Measurements from ENCODE around the gene FAM209B.
"Not testable (repeated sequence)": the region's sequence is repeated elsewhere in the genome, so short reads cannot be mapped to it uniquely, and the experiment has no call there.

Gene FAM209B, protein sequence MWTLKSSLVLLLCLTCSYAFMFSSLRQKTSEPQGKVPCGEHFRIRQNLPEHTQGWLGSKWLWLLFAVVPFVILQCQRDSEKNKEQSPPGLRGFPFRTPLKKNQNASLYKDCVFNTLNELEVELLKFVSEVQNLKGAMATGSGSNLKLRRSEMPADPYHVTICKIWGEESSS

DNA sequence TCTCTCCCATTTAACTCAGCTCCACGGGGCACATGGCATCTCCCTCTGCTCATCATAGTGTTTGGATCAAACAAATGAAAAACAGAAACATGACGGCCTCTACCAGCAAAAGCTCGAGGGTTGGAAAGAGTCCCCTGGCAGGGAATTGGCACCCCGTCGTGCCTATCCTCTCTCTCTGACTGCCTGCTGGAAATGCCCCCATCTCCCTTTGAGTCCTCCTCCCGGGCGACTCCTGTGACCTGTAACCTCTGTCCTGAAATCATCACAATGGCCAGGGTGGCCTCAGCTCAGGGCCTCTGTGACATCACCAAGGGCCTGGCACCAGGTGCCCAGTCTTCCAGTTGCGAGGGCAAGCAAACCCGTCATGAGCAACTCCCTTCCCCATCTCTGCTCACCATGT lies at the start of gene FAM209B:
Gene FAM209B (plus strand): TSS at position 301 of the 400 bp plus-strand sequence. CDS start 96 bp downstream, at position 397.
- TF ChIP-seq, protein P1, sequence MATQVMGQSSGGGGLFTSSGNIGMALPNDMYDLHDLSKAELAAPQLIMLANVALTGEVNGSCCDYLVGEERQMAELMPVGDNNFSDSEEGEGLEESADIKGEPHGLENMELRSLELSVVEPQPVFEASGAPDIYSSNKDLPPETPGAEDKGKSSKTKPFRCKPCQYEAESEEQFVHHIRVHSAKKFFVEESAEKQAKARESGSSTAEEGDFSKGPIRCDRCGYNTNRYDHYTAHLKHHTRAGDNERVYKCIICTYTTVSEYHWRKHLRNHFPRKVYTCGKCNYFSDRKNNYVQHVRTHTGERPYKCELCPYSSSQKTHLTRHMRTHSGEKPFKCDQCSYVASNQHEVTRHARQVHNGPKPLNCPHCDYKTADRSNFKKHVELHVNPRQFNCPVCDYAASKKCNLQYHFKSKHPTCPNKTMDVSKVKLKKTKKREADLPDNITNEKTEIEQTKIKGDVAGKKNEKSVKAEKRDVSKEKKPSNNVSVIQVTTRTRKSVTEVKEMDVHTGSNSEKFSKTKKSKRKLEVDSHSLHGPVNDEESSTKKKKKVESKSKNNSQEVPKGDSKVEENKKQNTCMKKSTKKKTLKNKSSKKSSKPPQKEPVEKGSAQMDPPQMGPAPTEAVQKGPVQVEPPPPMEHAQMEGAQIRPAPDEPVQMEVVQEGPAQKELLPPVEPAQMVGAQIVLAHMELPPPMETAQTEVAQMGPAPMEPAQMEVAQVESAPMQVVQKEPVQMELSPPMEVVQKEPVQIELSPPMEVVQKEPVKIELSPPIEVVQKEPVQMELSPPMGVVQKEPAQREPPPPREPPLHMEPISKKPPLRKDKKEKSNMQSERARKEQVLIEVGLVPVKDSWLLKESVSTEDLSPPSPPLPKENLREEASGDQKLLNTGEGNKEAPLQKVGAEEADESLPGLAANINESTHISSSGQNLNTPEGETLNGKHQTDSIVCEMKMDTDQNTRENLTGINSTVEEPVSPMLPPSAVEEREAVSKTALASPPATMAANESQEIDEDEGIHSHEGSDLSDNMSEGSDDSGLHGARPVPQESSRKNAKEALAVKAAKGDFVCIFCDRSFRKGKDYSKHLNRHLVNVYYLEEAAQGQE (IDR thresholded peaks at IDR 0.05; ENCODE audit: low read depth) = not testable (repeated sequence)
- TF ChIP-seq CEBPB, NFIC (IDR thresholded peaks at IDR 0.05): not testable (repeated sequence)

DNA sequence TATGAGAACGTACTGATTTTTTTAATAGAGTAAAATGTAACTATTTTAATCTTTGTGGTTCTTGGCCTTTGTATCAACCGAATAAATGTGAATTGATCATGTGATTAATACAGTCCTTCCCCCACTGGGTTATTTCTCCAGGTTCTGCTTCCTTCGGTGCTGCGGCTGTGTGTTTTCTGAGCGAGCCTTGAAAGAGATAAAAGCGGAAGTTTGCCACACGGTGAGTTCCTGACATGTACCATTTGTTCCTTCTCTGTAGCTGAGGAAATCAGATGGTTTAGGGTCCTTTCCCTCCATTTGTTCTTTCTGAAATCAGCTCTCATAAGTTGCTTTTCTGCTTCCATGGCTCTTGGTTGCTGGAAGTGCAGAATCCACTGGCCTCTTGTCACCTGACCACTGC lies 49.1 kb upstream of the FAM209B start:
- TF ChIP-seq TEAD4 (IDR thresholded peaks at IDR 0.05) (no peak), EGR1 (IDR thresholded peaks at IDR 0.05) (no peak), TCF12 (IDR thresholded peaks at IDR 0.05; ENCODE audit: low read depth) (no peak), TAF1 (IDR thresholded peaks at IDR 0.05; ENCODE audit: low read depth) (no peak), EP300 (IDR thresholded peaks at IDR 0.05; ENCODE audit: borderline replicate concordance) (no peak), ZBTB7A (IDR thresholded peaks at IDR 0.05; ENCODE audit: low read depth) (no peak), RAD21 (IDR thresholded peaks at IDR 0.05; ENCODE audit: low read depth) (no peak), YY1 (IDR thresholded peaks at IDR 0.05; ENCODE audit: low read depth) (no peak), FOXM1 (IDR thresholded peaks at IDR 0.05; ENCODE audit: borderline replicate concordance, low read depth) (no peak)
- TF ChIP-seq, protein P2, sequence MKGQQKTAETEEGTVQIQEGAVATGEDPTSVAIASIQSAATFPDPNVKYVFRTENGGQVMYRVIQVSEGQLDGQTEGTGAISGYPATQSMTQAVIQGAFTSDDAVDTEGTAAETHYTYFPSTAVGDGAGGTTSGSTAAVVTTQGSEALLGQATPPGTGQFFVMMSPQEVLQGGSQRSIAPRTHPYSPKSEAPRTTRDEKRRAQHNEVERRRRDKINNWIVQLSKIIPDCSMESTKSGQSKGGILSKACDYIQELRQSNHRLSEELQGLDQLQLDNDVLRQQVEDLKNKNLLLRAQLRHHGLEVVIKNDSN (IDR thresholded peaks at IDR 0.05) = no peak

DNA sequence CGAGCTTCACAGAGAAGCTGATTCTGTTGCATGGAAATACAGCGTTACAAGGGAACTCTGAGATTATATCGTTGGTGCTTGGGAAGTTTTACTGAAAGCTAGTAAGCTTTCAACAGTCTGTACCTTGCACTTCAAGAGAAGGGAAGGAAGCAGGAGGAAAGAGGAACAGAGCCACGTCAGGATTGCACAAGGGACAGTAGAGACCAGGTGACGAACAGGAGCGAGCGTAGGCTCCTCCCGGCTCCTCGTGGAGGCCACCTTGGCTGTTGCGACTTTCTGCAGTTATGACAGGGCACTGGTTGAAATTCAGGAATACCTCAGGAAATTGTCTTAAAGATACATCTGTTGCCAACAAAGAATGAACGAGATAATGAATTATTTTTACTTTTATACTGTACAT lies 45.8 kb upstream of the FAM209B start:
- TF ChIP-seq RAD21 (IDR thresholded peaks at IDR 0.05; ENCODE audit: low read depth) = no peak
- TF ChIP-seq, protein P3, sequence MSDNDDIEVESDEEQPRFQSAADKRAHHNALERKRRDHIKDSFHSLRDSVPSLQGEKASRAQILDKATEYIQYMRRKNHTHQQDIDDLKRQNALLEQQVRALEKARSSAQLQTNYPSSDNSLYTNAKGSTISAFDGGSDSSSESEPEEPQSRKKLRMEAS (IDR thresholded peaks at IDR 0.05) = no peak
- TF ChIP-seq, protein P2 (IDR thresholded peaks at IDR 0.05) = no peak
- no peak for TF ChIP-seq NFIC (IDR thresholded peaks at IDR 0.05)
- no peak for TF ChIP-seq EP300 (IDR thresholded peaks at IDR 0.05; ENCODE audit: borderline replicate concordance)
- TF ChIP-seq TAF1 (IDR thresholded peaks at IDR 0.05; ENCODE audit: low read depth) = no peak
- TF ChIP-seq CEBPB (IDR thresholded peaks at IDR 0.05) = no peak
- no peak for TF ChIP-seq YY1 (IDR thresholded peaks at IDR 0.05; ENCODE audit: low read depth)
- TF ChIP-seq TCF12 (IDR thresholded peaks at IDR 0.05; ENCODE audit: low read depth) = no peak
- no peak for TF ChIP-seq ZBTB7A (IDR thresholded peaks at IDR 0.05; ENCODE audit: low read depth)
- TF ChIP-seq TEAD4 (IDR thresholded peaks at IDR 0.05) = no peak
- TF ChIP-seq, protein P1 (IDR thresholded peaks at IDR 0.05; ENCODE audit: low read depth) = no peak
- TF ChIP-seq CREB1 (IDR thresholded peaks at IDR 0.05; ENCODE audit: low read depth) = no peak
- TF ChIP-seq EGR1 (IDR thresholded peaks at IDR 0.05) = no peak

DNA sequence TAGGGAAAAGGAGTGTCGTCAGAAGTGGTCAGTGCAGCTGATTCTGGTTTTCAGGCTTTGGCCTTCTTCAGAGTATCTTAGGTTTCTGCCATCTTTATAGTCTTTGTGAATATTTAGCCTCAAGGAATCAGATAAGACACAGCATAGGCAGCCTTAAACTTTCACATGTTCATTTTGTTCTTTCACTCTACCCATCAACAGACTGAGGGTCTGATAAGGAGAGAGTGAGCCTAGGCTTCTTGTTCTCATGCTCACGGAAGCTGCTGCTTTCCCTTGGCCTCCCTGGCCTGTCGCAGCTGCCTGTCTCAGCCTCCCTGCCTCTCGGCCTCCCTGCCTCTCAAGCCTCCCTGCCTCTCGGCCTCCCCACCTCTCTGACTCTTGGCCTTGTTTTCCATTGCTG lies 44.5 kb upstream of the FAM209B start:
- TF ChIP-seq FOXM1 (IDR thresholded peaks at IDR 0.05; ENCODE audit: borderline replicate concordance, low read depth) (no peak), CEBPB (IDR thresholded peaks at IDR 0.05) (no peak), YY1 (IDR thresholded peaks at IDR 0.05; ENCODE audit: low read depth) (no peak), RAD21 (IDR thresholded peaks at IDR 0.05; ENCODE audit: low read depth) (no peak), EP300 (IDR thresholded peaks at IDR 0.05; ENCODE audit: borderline replicate concordance) (no peak), NFIC (IDR thresholded peaks at IDR 0.05) (no peak), ZBTB7A (IDR thresholded peaks at IDR 0.05; ENCODE audit: low read depth) (no peak), TEAD4 (IDR thresholded peaks at IDR 0.05) (no peak), TCF12 (IDR thresholded peaks at IDR 0.05; ENCODE audit: low read depth) (no peak)
- TF ChIP-seq, protein P3 (IDR thresholded peaks at IDR 0.05) = no peak
- TF ChIP-seq, protein P2 (IDR thresholded peaks at IDR 0.05) = no peak

DNA sequence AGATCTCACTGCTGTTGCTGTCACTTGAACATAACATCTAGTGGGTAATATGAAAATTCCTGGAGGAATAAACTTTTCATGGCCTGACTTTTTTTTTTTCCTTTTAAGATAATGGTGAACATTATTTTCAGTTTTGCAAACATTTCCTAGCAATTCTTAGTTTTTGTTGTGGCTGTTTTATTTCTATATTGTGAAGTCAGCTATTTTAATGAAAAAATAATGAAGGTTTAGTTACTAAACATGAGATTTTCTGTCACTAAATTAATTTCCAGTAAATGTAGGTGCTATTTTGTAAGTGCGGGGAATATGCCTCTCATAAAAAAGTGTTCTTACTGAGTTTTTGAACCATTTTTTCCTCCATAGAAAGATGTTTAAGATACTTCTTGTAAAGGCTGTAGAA lies 31.9 kb upstream of the FAM209B start:
- TF ChIP-seq, protein P3 (IDR thresholded peaks at IDR 0.05) = no peak
- TF ChIP-seq RAD21 (IDR thresholded peaks at IDR 0.05; ENCODE audit: low read depth) (no peak), CEBPB (IDR thresholded peaks at IDR 0.05) (no peak), TAF1 (IDR thresholded peaks at IDR 0.05; ENCODE audit: low read depth) (no peak)

Data from Ishikawa (cell line).